Heart right ventricle (tissue), 16 donors: ENCODE results near the gene MXD4. TPM values are rescaled to one million over a fixed set of nuclear protein-coding genes. Genes with fewer than 3 reads are reported as not detected.

Experiments used
- ATAC-seq, 8 donors: fragments of 200-7000 bp; cut with Tn5 transposase; one replicate each; pipeline ENCODE4 v1.9.1; 2020; ENCODE audit warnings: mild to moderate bottlenecking in 8 of 8, moderate library complexity in 8 of 8, moderate number of reproducible peaks in 1 of 8
- DNase-seq, 2 donors: peaks; one replicate each; pipeline ENCODE4 v3.0.0-alpha.2; 2020
- H3K27ac ChIP-seq, 10 donors: fragments of 200-600 bp; sonication (generic) in 2 of 10; one replicate each; pipeline versions ENCODE4 v1.5.0 to v1.8.0; 2020 to 2022; ENCODE audit warnings: mild to moderate bottlenecking in 3 of 10
- H3K27me3 ChIP-seq, 7 donors: fragments of 200-600 bp; one replicate each; pipeline ENCODE4 v1.8.0; 2021 to 2022; ENCODE audit warnings: mild to moderate bottlenecking in 2 of 7
- H3K36me3 ChIP-seq, 9 donors: fragments of 200-600 bp; sonication (generic) in 1 of 9; one replicate each; pipeline versions ENCODE4 v1.5.0 to v1.8.0; 2020 to 2022; ENCODE audit warnings: mild to moderate bottlenecking in 2 of 9
- H3K4me1 ChIP-seq, 9 donors: fragments of 200-600 bp; sonication (generic) in 1 of 9; one replicate each; pipeline versions ENCODE4 v1.5.0 to v1.8.0; 2020 to 2022; ENCODE audit warnings: mild to moderate bottlenecking in 4 of 9
- H3K4me3 ChIP-seq, 10 donors: fragments of 200-600 bp; sonication (generic) in 2 of 10; one replicate each; pipeline versions ENCODE4 v1.5.0 to v1.8.0; 2020 to 2022; ENCODE audit warnings: mild to moderate bottlenecking in 7 of 10, moderate library complexity in 2 of 10
- H3K9me3 ChIP-seq, 11 donors: fragments of 200-600 bp in 10 of 11; sonication (generic) in 2 of 11; one replicate each; pipeline versions ENCODE4 v1.5.0 to v1.8.0; 2013 to 2022; ENCODE audit warnings: mild to moderate bottlenecking in 2 of 11, control low read depth in 1 of 11, moderate library complexity in 1 of 11
- WGBS, 2 donors: extraction: QIAGEN DNeasy Blood & Tissue Kit; methylation state at CpG; one replicate each; pipeline ENCODE4 v1.1.7; 2013; ENCODE audit warnings: inconsistent platforms in 1 of 2; 5-methylcytosine and 5-hydroxymethylcytosine counted together
- intact Hi-C, 10 donors: fragments of 100-400 bp; cut with DNase I; formaldehyde crosslinking; loops; one replicate each; pipeline versions ENCODE4 v1.11.1 to v1.14.2; 2022
- polyA plus RNA-seq, 2 donors: library from polyadenylated mRNA; stranded (reverse); fragments of 200-250 nt; gene quantifications; one replicate each; pipeline ENCODE4 v1.2.3, GENCODE V29; 2013
- total RNA-seq, 10 donors: library from RNA; stranded (reverse); fragmentation: NEBNext Ultra II Directional in 3 of 10; extraction: Animal tissue kit (Norgen Biotek cat#: 25700) in 3 of 10; gene quantifications; one replicate each; pipeline versions ENCODE4 v1.2.1 to v1.2.4, GENCODE V29; 2021 to 2023
- TF ChIP-seq, protein P1 (sequence below), 9 donors: fragments of 200-600 bp; sonication (generic) in 2 of 9; IDR thresholded peaks; one replicate each; pipeline versions ENCODE4 v1.5.0 to v1.8.0; 2021 to 2022; ENCODE audit warnings: antibody characterized with exemption in 9 of 9, mild to moderate bottlenecking in 5 of 9, moderate library complexity in 1 of 9
- donor health status: Arrhythmogenic right ventricular cardiomyopathy.
- donor health status: ischemic (EF 13 %, LVEDD 7.1; RV severe dilation, severe dysfunction).
- donor health status: healthy with polysubstance abuse.
- donor health status: DM: no; HTN: yes; CAD: no.
- donor health status: DM: no; HTN: no; CAD: no.
- donor health status: ischemic (EF 25% LVEDD 6.9; RV normal size, moderate dysfunction).
- donor health status: ischemic (EF 25% LVEDD 5.7; RV mildly dilated, moderate dysfunction).
- donor health status: healthy.
- donor health status: DM: yes; HTN: yes; CAD: no.
- donor health status: Ischemic cardiomyopathy.
- donor health status: ischemic (EF 35%, LVEDD 5.7; RV mildly dilated, moderate dysfunction).
- donor health status: nonischemic (EF 11% LVEDD 7.7; RV severe dilation, severe dysfunction).
- donor health status: DM: yes; HTN: yes; CAD: no.
- donor health status: PGD.
- donor health status: ischemic (EF 29% LVEDD 5.4; RV normal size, mild dysfunction).
- donor health status: nonischemic (EF 23%, LVEDD 6.1; RV moderate dilation, normal function).

Gene MXD4
- total and polyA plus RNA-seq, 12 donors = 19.1 to 82.2 (median 28.2) TPM

DNA sequence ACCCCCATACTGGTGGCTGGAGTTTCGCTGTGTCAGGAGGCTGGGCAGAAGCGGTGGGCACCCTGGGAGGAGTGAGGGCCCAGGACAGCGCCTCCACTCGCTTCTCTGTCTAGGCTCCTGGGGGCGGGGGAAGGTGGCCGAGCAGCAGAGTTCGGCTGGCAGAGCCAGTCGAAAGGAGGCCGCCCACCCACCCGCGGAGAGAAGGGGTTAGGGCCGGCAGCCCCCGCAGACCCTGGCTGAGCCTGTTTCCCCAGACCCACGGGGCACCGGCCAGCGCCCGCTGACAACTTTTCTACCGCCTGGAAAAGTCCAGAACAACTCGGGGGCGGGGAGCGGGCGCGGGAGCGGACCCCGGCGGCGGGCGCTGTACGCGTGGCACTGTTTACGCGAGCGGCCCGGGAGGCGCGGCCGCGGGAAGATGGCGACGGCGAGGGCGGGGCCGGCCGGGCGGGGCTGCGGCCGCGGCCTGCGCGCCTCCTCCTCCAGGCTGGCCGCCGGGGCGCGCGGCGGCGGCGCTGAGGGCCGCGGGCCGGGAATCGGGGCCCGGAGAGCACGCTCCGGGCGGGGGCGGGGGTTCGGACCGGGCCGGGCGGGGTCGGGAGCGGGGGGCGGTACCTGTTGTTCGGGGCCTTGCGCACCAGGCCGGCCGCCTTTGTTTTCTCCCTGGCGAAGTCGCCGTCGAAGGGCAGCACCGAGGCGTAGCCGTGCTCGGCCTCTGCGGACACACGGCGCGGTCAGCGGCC lies 628 bp downstream of the MXD4 start:
- Histone ChIP-seq H3K36me3 (peaks cover 0 to 26% (median 0%) of the 10 kb centered on the region in 9 donors), H3K27ac (peak overlapping the region; percentile 84 to 97 (median 91)), H3K4me1 (peaks cover 53 to 82% (median 67%) of the 10 kb centered on the region in 9 donors), H3K4me3 (peak overlapping the region; percentile 81 to 99 (median 96)), H3K27me3 (no peaks in the 10 kb centered on the region), H3K9me3 (no peaks in the 10 kb centered on the region)
- ATAC-seq (no peak), DNase-seq (peak; percentile 43 to 58)
- WGBS, 2 donors = 0 to 1% methylated on average over 52 to 91 of the region's 91 CpGs
- intact Hi-C loops = loop anchor here in 6 of 10 donors (5.0 to 10.0 kb wide), 2 partner anchors 154 to 156 kb away; partner anchors contain the start of genes CFAP99 (in 6 of the 6) and ZFYVE28 (in 6 of the 6)
- TF ChIP-seq, protein P1, sequence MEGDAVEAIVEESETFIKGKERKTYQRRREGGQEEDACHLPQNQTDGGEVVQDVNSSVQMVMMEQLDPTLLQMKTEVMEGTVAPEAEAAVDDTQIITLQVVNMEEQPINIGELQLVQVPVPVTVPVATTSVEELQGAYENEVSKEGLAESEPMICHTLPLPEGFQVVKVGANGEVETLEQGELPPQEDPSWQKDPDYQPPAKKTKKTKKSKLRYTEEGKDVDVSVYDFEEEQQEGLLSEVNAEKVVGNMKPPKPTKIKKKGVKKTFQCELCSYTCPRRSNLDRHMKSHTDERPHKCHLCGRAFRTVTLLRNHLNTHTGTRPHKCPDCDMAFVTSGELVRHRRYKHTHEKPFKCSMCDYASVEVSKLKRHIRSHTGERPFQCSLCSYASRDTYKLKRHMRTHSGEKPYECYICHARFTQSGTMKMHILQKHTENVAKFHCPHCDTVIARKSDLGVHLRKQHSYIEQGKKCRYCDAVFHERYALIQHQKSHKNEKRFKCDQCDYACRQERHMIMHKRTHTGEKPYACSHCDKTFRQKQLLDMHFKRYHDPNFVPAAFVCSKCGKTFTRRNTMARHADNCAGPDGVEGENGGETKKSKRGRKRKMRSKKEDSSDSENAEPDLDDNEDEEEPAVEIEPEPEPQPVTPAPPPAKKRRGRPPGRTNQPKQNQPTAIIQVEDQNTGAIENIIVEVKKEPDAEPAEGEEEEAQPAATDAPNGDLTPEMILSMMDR (IDR thresholded peaks at IDR 0.05) = peak in 1 of 9 donors; percentile 14

DNA sequence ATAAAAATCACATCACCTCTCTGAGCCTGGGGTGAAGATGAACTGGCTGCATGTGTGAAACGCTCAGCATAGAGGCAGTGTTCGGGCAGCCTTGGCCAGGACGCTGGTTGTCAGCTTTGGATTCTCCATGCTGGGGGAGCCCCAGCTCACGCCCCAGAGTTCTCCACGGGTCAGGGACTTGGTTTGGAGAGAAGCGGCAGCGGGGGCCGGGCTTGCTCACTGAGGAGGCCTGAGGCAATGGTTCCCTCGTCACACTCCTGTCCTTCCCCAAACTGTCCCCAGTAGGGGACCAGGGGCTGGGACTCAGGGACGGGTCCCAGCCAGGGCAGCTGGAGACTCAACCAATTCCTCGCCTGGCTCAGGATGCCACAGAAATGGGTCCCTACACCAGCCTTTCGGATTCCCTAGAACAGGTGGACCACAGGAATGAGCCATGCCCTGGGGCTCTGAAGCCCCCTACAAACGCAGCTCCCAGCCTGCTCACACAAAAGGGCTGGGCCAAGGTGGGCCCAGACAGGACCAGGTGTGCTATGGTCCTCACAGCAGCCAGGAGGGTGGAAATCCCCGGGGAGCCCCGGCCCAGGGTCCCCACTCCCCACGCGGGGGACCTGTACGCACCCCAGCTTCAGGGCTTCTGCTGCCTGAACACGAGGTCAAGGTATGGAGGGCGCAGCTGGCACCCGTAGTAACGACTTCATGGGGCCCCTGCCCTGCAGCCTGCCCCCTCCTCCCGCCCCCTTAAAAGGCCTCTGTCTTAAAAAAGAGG lies 1.4 kb downstream of the MXD4 start:
- H3K27ac ChIP-seq = peak overlapping the region; percentile 84 to 97 (median 91)
- TF ChIP-seq, protein P1 (IDR thresholded peaks at IDR 0.05) = no peak
- WGBS, 2 donors = 31 to 40% methylated on average over 23 of the region's 23 CpGs
- peaks cover 56 to 82% (median 67%) of the 10 kb centered on the region in 9 donors for H3K4me1 ChIP-seq
- H3K4me3 ChIP-seq = peak overlapping the region; percentile 81 to 99 (median 96)
- no peaks in the 10 kb centered on the region for H3K9me3 ChIP-seq
- peaks cover 0 to 31% (median 0%) of the 10 kb centered on the region in 9 donors for H3K36me3 ChIP-seq
- no peaks in the 10 kb centered on the region for H3K27me3 ChIP-seq
- DNase-seq (peak in 1 of 2 donors; percentile 15), ATAC-seq (no peak)
- intact Hi-C loops = loop anchor here in 6 of 10 donors (5.0 to 10.0 kb wide), 2 partner anchors 154 to 157 kb away; partner anchors contain the start of genes CFAP99 (in 6 of the 6) and ZFYVE28 (in 6 of the 6)

DNA sequence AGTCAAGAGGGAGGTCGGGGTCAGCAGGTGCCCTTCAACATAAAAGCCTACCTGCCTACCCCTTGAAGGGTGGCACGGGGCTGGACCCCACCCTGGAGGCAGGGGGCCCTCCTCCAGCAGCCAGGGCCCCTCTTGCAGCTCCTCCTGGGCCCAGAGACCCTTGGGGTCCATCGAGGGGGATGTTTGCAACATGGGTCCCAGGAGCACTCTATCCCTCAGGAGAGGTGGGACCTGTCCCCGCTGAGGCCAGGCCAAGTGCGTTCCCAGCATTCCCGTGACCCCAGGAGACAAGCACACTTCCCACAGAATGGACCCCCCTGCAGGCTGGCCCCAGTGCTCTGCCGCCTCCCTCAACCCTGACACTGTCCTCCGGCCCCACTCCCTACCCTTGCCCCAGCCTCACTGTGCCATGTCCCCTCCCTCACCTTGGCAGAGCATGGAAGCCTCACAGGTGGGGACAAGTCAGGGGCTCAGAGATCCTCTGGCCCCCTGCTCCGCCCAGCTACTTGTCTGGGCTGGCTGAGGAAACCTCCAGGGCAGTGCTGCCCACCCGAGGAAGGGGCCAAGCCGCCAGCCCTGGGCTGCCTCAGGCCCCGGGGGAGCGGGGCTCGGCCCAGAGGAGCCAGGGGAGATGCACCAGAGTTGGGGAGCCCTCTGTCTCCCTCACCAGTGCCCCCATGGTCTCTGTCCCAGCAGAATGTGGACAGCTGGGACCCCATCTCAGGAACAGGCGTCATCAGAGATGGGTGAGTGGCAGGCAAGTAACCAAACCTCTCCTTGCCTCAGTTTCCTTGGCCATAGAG lies 2.2 kb downstream of the MXD4 start:
- Histone ChIP-seq H3K36me3 (peaks cover 0 to 38% (median 0%) of the 10 kb centered on the region in 9 donors), H3K4me1 (peaks cover 56 to 82% (median 68%) of the 10 kb centered on the region in 9 donors), H3K4me3 (peak overlapping the region; percentile 81 to 99 (median 96)), H3K9me3 (no peaks in the 10 kb centered on the region), H3K27ac (peak overlapping the region; percentile 41 to 92 (median 91)), H3K27me3 (no peaks in the 10 kb centered on the region)
- ATAC-seq (no peak), DNase-seq (peak in 1 of 2 donors; percentile 4)
- intact Hi-C loops = loop anchor here in 8 of 10 donors (5.0 to 10.0 kb wide), 3 partner anchors 155 to 208 kb away; partner anchors contain the start of genes CFAP99 (in 7 of the 8), ZFYVE28 (in 7 of the 8) and RNF4 (in 1 of the 8)
- TF ChIP-seq, protein P1 (IDR thresholded peaks at IDR 0.05) = no peak
- 68 to 77% methylated on average over 15 of the region's 15 CpGs for WGBS, 2 donors
